NCI-H1417 (cell line): ENCODE data around the gene AKT3.
"Not testable (repeated sequence)": the region's sequence is repeated elsewhere in the genome, so short reads cannot be mapped to it uniquely, and the experiment has no call there.

Source experiments
- DNase-seq, 3 experiments: peaks; one replicate each; lab custom pipeline; 2025; lab: John Stamatoyannopoulos, UW

AKT3 gene

GRCh38 chr1:243783714-243784113, 66.3 kb downstream of the AKT3 start:
- DNase-seq = no peak

GRCh38 chr1:243772361-243773050, 77.5 kb downstream of the AKT3 start:
- DNase-seq = not testable (repeated sequence)

DNA sequence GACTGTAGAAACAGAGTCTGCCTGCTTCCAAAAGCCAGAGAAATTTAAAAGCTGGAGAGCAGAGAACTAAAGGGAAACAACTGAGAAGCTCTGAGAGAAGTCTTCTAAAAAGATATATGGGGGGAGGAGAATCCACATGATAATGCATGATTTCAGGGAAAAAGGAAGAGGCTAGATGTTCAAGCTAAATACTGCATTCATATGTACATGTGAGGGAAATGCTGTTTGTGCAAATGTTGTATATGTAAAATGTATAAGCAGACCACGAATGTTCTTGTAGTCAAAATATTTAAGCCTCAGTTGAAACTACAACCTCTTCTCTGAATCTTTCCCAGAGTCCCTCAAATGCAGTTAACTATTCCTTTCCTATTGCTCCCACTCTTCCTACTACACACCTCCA, 79.2 kb downstream of the AKT3 start:
- DNase-seq = no peak

DNA sequence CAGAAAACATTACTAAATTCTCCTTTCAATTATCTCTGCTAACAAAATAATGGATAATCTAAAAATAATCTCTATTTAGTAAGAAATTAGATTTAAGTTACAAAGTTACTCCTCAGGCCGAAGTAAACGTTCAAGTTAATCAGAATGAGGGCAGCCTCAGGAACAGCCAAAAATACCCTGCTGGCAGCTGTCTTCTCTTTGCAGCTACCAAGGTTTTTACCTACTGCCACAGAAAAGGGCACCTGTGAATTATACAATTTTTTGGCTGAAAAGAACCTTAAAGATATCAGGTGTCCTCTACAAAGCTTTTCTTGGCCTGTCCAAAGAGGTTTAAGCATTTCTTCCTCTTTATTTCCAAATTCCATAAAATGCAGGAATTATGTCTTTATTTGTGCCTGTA, 84.4 kb downstream of the AKT3 start:
- no peak for DNase-seq

- no peak for DNase-seq
Measured at GRCh38 chr1:243763806-243764205, 86.2 kb downstream of the AKT3 start.

DNA sequence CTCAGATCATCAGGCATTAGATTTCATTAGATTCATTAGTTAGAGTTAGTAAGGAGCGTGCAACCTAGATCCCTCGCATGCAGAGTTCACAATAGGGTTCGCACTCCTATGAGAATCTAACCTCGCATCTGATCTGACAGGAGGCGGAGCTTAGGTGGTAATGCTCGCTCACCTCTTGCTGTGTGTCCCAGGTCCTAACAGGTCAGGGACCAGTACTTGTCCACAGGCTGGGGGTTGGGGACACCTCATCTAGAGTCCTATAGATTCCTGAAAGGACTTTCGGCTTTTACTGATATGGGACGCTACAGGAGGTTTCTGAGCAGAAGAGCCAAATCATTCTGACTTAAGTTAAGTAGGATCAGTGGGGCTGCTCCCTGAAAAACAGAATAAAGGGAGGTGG, 91.4 kb downstream of the AKT3 start:
- no peak for DNase-seq

DNA sequence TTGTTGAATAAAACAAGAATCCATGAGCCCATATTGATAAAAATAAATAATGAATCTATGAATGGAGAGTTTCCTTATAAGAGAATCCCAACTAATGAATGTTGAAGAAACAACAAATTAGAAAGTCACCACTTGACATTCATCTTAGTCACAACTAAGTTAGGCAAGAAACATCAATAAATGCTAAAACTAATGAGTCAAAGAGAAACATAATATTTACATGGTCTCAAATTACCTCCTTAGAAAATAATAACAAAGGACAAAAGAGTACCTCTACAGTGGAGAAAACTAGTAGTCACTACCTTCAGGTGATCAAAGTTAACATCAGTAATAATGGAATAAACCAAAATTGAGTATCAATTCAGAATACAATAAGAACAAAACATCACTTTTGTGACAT, 93.5 kb downstream of the AKT3 start:
- no peak for DNase-seq

GRCh38 chr1:243754348-243754747, 95.7 kb downstream of the AKT3 start:
- peak in 1 of 3 experiments; percentile 31 for DNase-seq

- DNase-seq = peak in 1 of 3 experiments; percentile 19
Measured at GRCh38 chr1:243751506-243751905, 98.5 kb downstream of the AKT3 start.

- peak; percentile 53 to 90 (median 53) for DNase-seq
Measured at GRCh38 chr1:243748706-243749283, 101.2 kb downstream of the AKT3 start.

DNA sequence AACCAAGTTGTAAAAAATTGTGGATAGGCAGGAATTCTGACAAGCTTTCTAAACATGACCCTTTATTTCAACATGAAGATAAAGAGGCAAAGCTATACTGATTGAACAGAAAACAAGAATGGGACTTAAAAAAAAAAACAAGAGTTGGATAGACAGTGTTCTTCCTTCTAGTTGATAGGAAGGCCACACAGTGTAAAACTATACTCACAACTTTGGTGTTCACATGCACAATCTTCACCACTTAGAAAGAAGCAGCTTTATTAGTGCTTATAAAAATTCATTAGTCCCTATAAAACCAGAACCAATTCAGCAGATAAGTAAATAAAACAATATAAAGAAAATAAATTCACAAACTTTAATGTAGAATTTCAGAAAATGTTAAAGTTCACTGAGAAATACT, 101.8 kb downstream of the AKT3 start:
- no peak for DNase-seq

DNA sequence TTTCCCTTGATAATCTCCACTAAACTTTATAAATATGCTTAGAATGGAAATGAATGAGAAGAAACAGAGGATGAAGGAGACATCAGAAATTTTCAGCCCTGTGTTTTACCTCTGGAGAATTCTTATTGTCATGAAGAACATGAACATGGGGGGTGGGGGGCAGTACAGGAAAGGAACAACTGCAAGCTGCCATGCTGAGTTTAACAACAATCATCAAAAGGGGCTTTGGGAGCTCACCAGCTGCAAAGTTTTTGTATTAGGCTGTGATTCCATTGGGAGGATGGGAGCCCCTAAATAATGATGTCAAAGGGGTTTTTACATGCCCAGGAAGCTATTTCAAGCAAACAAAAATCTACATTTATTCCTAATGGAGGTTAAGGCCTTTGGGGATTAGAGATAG, 103.3 kb downstream of the AKT3 start:
- peak in 1 of 3 experiments; percentile 26 for DNase-seq

- DNase-seq = no peak
Measured at GRCh38 chr1:243745356-243745755, 104.7 kb downstream of the AKT3 start.

GRCh38 chr1:243742819-243743218, 107.2 kb downstream of the AKT3 start:
- no peak for DNase-seq

- DNase-seq = no peak
Measured at GRCh38 chr1:243740255-243740999, 109.6 kb downstream of the AKT3 start.

GRCh38 chr1:243739335-243740003, 110.6 kb downstream of the AKT3 start:
- DNase-seq = no peak

DNA sequence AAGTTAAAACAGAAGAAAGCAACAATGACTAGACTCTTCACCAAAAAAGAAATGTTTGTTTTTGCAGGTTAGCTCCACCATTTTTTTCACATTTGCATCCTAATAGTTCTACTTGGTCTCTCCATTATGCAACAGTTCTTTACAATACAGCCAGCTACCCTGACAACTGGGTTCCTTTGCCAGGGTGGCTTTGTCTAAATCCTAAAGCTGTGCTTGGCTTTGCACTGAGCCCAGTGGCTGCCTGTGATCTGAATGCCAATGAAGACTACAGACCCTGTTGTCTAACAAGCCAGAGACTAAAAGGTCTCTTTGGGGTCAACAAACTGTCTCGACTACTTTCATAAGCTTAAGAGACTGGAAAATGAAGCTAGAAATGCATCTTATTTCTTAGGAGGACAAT, 112.0 kb downstream of the AKT3 start:
- no peak for DNase-seq

DNA sequence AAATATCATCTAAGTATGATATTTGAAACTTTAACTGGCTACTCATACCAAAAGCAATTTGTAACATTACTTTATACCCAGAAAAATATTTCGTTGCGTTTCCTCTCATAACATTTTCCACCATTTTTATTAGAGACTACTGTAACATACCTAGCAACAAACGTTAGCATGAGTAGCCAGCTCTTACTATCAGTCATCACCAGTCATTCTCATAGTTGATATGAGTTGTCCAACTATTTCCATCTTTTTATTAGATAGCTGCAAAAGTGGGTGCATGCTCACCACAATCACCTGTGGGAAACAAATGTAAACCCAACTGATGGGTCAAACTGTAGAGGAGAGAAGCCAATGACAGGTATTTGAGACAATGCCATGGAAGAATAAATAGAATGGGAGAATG, 114.6 kb downstream of the AKT3 start:
- DNase-seq = no peak

GRCh38 chr1:243734308-243734695, 115.7 kb downstream of the AKT3 start:
- DNase-seq = no peak

GRCh38 chr1:243733670-243734307, 116.3 kb downstream of the AKT3 start:
- DNase-seq = no peak

DNA sequence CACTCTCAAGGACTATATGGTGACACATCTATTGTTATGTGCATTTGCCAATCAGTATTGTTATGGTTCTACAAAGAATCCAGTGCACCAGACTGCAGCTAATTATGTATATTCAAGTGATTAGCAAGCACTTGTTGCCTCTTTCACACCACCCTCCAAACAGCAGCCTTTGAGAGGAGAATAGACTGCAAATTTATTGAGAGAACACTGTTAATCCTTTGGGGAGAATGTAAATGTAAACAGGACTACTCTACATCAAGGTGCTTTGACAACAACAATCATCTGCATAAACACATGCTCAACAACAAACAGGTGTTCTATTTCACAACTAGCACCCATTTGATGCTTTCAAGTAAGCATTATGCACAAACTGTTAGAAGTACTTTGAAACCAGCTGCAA, 117.4 kb downstream of the AKT3 start:
- peak in 2 of 3 experiments; percentile 71 to 95 for DNase-seq

DNA sequence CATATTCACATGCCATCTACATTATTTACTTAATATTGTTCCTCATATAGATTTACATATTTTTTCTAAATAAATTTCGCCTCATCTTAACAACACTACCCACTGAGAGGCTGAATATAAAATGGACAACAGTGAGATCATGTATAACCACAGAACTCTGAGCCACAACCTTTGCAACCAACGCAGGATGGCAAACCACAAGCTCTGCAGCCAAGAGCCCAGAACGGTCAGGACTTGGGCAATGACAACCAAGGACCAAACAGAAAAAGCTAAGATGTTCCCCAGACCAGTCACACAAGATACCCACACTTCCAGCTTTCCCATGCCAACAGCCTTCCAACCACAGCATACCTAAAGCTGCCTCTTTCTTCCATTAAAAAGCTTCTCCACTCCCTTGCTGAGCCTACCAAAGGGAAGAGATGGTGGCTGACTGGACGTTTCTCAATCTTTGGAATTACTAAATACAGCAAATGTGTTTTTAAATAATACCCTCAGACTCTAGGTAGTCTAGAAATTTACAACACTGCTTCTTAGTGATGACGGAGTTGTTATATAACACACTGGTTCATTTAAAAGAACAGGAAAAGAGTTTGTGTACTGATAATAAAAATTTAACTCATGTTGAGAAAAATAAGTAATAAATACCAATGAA, 117.9 kb downstream of the AKT3 start:
- DNase-seq = no peak
